Activated CD4-positive, alpha-beta T cell treated with anti-CD3 and anti-CD28 coated beads for 4 hours (primary cell): ENCODE results near the gene SST.
"Not testable (repeated sequence)": the region's sequence is repeated elsewhere in the genome, so short reads cannot be mapped to it uniquely, and the experiment has no call there.

Experiments used
- DNase-seq, 2 donors: peaks; one replicate each; pipeline ENCODE4 v3.0.0-alpha.2; 2020

SST gene

GRCh38 chr3:187681756-187682155 lies 11.6 kb upstream of the SST start:
- DNase-seq = not testable (repeated sequence)

GRCh38 chr3:187679638-187680396 lies 9.6 kb upstream of the SST start:
- peak; percentile 50 to 60 for DNase-seq

- no peak for DNase-seq
Observed at GRCh38 chr3:187678726-187679268, 8.6 kb upstream of the SST start.

GRCh38 chr3:187677604-187678003 lies 7.4 kb upstream of the SST start:
- DNase-seq = no peak

GRCh38 chr3:187673012-187673411 lies 2.8 kb upstream of the SST start:
- DNase-seq = no peak

- DNase-seq = no peak
Observed at GRCh38 chr3:187667526-187667925, 2.7 kb downstream of the SST start.

- DNase-seq = no peak
Observed at GRCh38 chr3:187665764-187666402, 4.3 kb downstream of the SST start.

- no peak for DNase-seq
Observed at GRCh38 chr3:187665010-187665409, 5.2 kb downstream of the SST start.

- no peak for DNase-seq
Observed at GRCh38 chr3:187662848-187663409, 7.3 kb downstream of the SST start.

- no peak for DNase-seq
Observed at GRCh38 chr3:187661267-187661666, 8.9 kb downstream of the SST start.

GRCh38 chr3:187651282-187651681 lies 18.9 kb downstream of the SST start:
- DNase-seq = no peak

- no peak for DNase-seq
Observed at GRCh38 chr3:187648177-187648576, 22.0 kb downstream of the SST start.

- DNase-seq = no peak
Observed at GRCh38 chr3:187646906-187647660, 23.1 kb downstream of the SST start.

GRCh38 chr3:187645379-187645778 lies 24.8 kb downstream of the SST start:
- DNase-seq = not testable (repeated sequence)

- no peak for DNase-seq
Observed at GRCh38 chr3:187642861-187643260, 27.3 kb downstream of the SST start.

- no peak for DNase-seq
Observed at GRCh38 chr3:187641320-187642016, 28.7 kb downstream of the SST start.

GRCh38 chr3:187640569-187641059 lies 29.6 kb downstream of the SST start:
- no peak for DNase-seq

- DNase-seq = no peak
Observed at GRCh38 chr3:187639927-187640568, 30.1 kb downstream of the SST start.

- DNase-seq = no peak
Observed at GRCh38 chr3:187636528-187636927, 33.7 kb downstream of the SST start.

- DNase-seq = no peak
Observed at GRCh38 chr3:187630404-187630803, 39.8 kb downstream of the SST start.

GRCh38 chr3:187629711-187630110 lies 40.5 kb downstream of the SST start:
- DNase-seq = no peak

- no peak for DNase-seq
Observed at GRCh38 chr3:187628169-187628568, 42.0 kb downstream of the SST start.
